Inferior parietal cortex (tissue), 1 donor: ENCODE data around the gene CALM3.
"Not testable (repeated sequence)": the region's sequence is repeated elsewhere in the genome, so short reads cannot be mapped to it uniquely, and the experiment has no call there.

ENCODE experiments used
- DNase-seq: peaks from one replicate; pipeline ENCODE4 v3.0.0-alpha.2; 2016; ENCODE audit errors: extremely low spot score

CALM3 gene

GRCh38 chr19:46601318-46602224, at the start of gene CALM3:
CALM3 (plus strand) TSS chr19:46601330; CDS start chr19:46601435, 105 bp downstream.
- DNase-seq: no peak

GRCh38 chr19:46552891-46553290, 48.2 kb upstream of the CALM3 start:
- DNase-seq: no peak

- DNase-seq: no peak
Observed at GRCh38 chr19:46554161-46554560, 47.0 kb upstream of the CALM3 start.

GRCh38 chr19:46555628-46556280, 45.4 kb upstream of the CALM3 start:
- DNase-seq: no peak

GRCh38 chr19:46556471-46556870, 44.7 kb upstream of the CALM3 start:
- not testable (repeated sequence) for DNase-seq

- DNase-seq: no peak
Observed at GRCh38 chr19:46559203-46559602, 41.9 kb upstream of the CALM3 start.

GRCh38 chr19:46559675-46560074, 41.5 kb upstream of the CALM3 start:
- DNase-seq: not testable (repeated sequence)

- DNase-seq: no peak
Observed at GRCh38 chr19:46564701-46565100, 36.4 kb upstream of the CALM3 start.

- no peak for DNase-seq
Observed at GRCh38 chr19:46571495-46571894, 29.6 kb upstream of the CALM3 start.

- DNase-seq: no peak
Observed at GRCh38 chr19:46573679-46574498, 27.2 kb upstream of the CALM3 start.

GRCh38 chr19:46574533-46574932, 26.6 kb upstream of the CALM3 start:
- DNase-seq: no peak

- no peak for DNase-seq
Observed at GRCh38 chr19:46578450-46578849, 22.7 kb upstream of the CALM3 start.

GRCh38 chr19:46579361-46579879, 21.7 kb upstream of the CALM3 start:
- peak; percentile 76 for DNase-seq

GRCh38 chr19:46580247-46580646, 20.9 kb upstream of the CALM3 start:
- DNase-seq: no peak

GRCh38 chr19:46585539-46585938, 15.6 kb upstream of the CALM3 start:
- DNase-seq: no peak

- no peak for DNase-seq
Observed at GRCh38 chr19:46586294-46586693, 14.8 kb upstream of the CALM3 start.

- DNase-seq: no peak
Observed at GRCh38 chr19:46587861-46588260, 13.3 kb upstream of the CALM3 start.

GRCh38 chr19:46591254-46591653, 9.9 kb upstream of the CALM3 start:
- no peak for DNase-seq

GRCh38 chr19:46591870-46592269, 9.3 kb upstream of the CALM3 start:
- DNase-seq: no peak

GRCh38 chr19:46596008-46596407, 5.1 kb upstream of the CALM3 start:
- DNase-seq: no peak

GRCh38 chr19:46598372-46598917, 2.7 kb upstream of the CALM3 start:
- DNase-seq: no peak
